Stimulated activated naive CD8-positive, alpha-beta T cell treated with anti-CD3 and anti-CD28 coated beads, Interleukin-15, Interleukin-2, amounts not matched to agents 100 ng/mL and 50 ng/mL, for 24 hours (primary cell): ENCODE data around the gene PAK1.
"Not testable (repeated sequence)": the region's sequence is repeated elsewhere in the genome, so short reads cannot be mapped to it uniquely, and the experiment has no call there.

Experiments
- H3K27ac Mint-ChIP-seq: one replicate; pipeline ENCODE4 v1.8.0; 2021; ENCODE audit warnings: mild to moderate bottlenecking, mixed read lengths
- H3K27me3 Mint-ChIP-seq: one replicate; pipeline ENCODE4 v1.8.0; 2021; ENCODE audit warnings: mixed read lengths
- H3K36me3 Mint-ChIP-seq: one replicate; pipeline ENCODE4 v1.8.0; 2021; ENCODE audit warnings: low read depth, mixed read lengths
- H3K4me1 Mint-ChIP-seq: one replicate; pipeline ENCODE4 v1.8.0; 2021; ENCODE audit warnings: low read depth, mixed read lengths
- H3K4me3 Mint-ChIP-seq: one replicate; pipeline ENCODE4 v1.8.0; 2021; ENCODE audit warnings: mild to moderate bottlenecking, mixed read lengths
- H3K9me3 Mint-ChIP-seq: one replicate; pipeline ENCODE4 v1.8.0; 2021; ENCODE audit warnings: mixed read lengths

The PAK1 gene

GRCh38 chr11:77395460-77396173 is 78.3 kb downstream of the PAK1 start:
- Mint-ChIP-seq H3K4me3 (no peak overlapping the region), H3K27ac (no peak overlapping the region), H3K4me1 (peaks cover 2% of the 10 kb centered on the region), H3K36me3 (peaks cover 33% of the 10 kb centered on the region), H3K9me3 (no peaks in the 10 kb centered on the region), H3K27me3 (no peaks in the 10 kb centered on the region)

GRCh38 chr11:77392842-77393241 is 81.1 kb downstream of the PAK1 start:
- no peaks in the 10 kb centered on the region for H3K4me1 Mint-ChIP-seq
- H3K27ac Mint-ChIP-seq, result no peak overlapping the region
- no peak overlapping the region for H3K4me3 Mint-ChIP-seq
- H3K36me3 Mint-ChIP-seq, result peaks cover 29% of the 10 kb centered on the region
- no peaks in the 10 kb centered on the region for H3K9me3 Mint-ChIP-seq
- no peaks in the 10 kb centered on the region for H3K27me3 Mint-ChIP-seq

- peaks cover 45% of the 10 kb centered on the region for H3K36me3 Mint-ChIP-seq
- H3K9me3 Mint-ChIP-seq, result no peaks in the 10 kb centered on the region
- no peak overlapping the region for H3K27ac Mint-ChIP-seq
- H3K4me3 Mint-ChIP-seq, result no peak overlapping the region
- H3K4me1 Mint-ChIP-seq, result no peaks in the 10 kb centered on the region
- H3K27me3 Mint-ChIP-seq, result no peaks in the 10 kb centered on the region
Measured at GRCh38 chr11:77387701-77388100, 86.2 kb downstream of the PAK1 start.

GRCh38 chr11:77386178-77386577 is 87.7 kb downstream of the PAK1 start:
- Mint-ChIP-seq H3K9me3 (no peaks in the 10 kb centered on the region), H3K36me3 (peaks cover 33% of the 10 kb centered on the region)

GRCh38 chr11:77385255-77385771 is 88.6 kb downstream of the PAK1 start:
- H3K4me1 Mint-ChIP-seq, H3K9me3 Mint-ChIP-seq, H3K27ac Mint-ChIP-seq, H3K4me3 Mint-ChIP-seq, H3K27me3 Mint-ChIP-seq: not testable (repeated sequence)
- H3K36me3 Mint-ChIP-seq, result peaks cover 28% of the 10 kb centered on the region

More at GRCh38 chr11:77386178-77386577, 87.7 kb downstream of the PAK1 start:
- H3K4me1 Mint-ChIP-seq, result no peaks in the 10 kb centered on the region
- H3K27ac Mint-ChIP-seq, result no peak overlapping the region
- no peak overlapping the region for H3K4me3 Mint-ChIP-seq
- H3K27me3 Mint-ChIP-seq, result no peaks in the 10 kb centered on the region

GRCh38 chr11:77384571-77384970 is 89.3 kb downstream of the PAK1 start:
- H3K9me3 Mint-ChIP-seq, result no peaks in the 10 kb centered on the region
- H3K27ac Mint-ChIP-seq, result no peak overlapping the region
- no peaks in the 10 kb centered on the region for H3K27me3 Mint-ChIP-seq
- peaks cover 29% of the 10 kb centered on the region for H3K36me3 Mint-ChIP-seq
- H3K4me1 Mint-ChIP-seq, result no peaks in the 10 kb centered on the region
- H3K4me3 Mint-ChIP-seq, result no peak overlapping the region

- peaks cover 32% of the 10 kb centered on the region for H3K36me3 Mint-ChIP-seq
- not testable (repeated sequence) for H3K4me3 Mint-ChIP-seq, H3K4me1 Mint-ChIP-seq, H3K27ac Mint-ChIP-seq, H3K27me3 Mint-ChIP-seq, H3K9me3 Mint-ChIP-seq
Measured at GRCh38 chr11:77383349-77383748, 90.5 kb downstream of the PAK1 start.

- no peaks in the 10 kb centered on the region for H3K4me1 Mint-ChIP-seq
- no peak overlapping the region for H3K27ac Mint-ChIP-seq
- H3K36me3 Mint-ChIP-seq, result peaks cover 40% of the 10 kb centered on the region
- H3K27me3 Mint-ChIP-seq, result no peaks in the 10 kb centered on the region
- H3K9me3 Mint-ChIP-seq, result no peaks in the 10 kb centered on the region
- H3K4me3 Mint-ChIP-seq, result no peak overlapping the region
Measured at GRCh38 chr11:77381729-77382665, 91.9 kb downstream of the PAK1 start.

- no peak overlapping the region for H3K27ac Mint-ChIP-seq
- H3K9me3 Mint-ChIP-seq, result no peaks in the 10 kb centered on the region
- H3K27me3 Mint-ChIP-seq, result no peaks in the 10 kb centered on the region
Measured at GRCh38 chr11:77379934-77380333, 94.0 kb downstream of the PAK1 start.

GRCh38 chr11:77379253-77379652 is 94.6 kb downstream of the PAK1 start:
- H3K4me3 Mint-ChIP-seq, result no peak overlapping the region
- H3K9me3 Mint-ChIP-seq, result no peaks in the 10 kb centered on the region
- H3K27me3 Mint-ChIP-seq, result no peaks in the 10 kb centered on the region
- no peak overlapping the region for H3K27ac Mint-ChIP-seq
- H3K4me1 Mint-ChIP-seq, result no peaks in the 10 kb centered on the region
- peaks cover 53% of the 10 kb centered on the region for H3K36me3 Mint-ChIP-seq

More at GRCh38 chr11:77379934-77380333, 94.0 kb downstream of the PAK1 start:
- no peaks in the 10 kb centered on the region for H3K4me1 Mint-ChIP-seq
- H3K4me3 Mint-ChIP-seq, result no peak overlapping the region
- peaks cover 56% of the 10 kb centered on the region for H3K36me3 Mint-ChIP-seq

GRCh38 chr11:77377734-77378133 is 96.2 kb downstream of the PAK1 start:
- H3K27ac Mint-ChIP-seq, result no peak overlapping the region
- no peaks in the 10 kb centered on the region for H3K9me3 Mint-ChIP-seq
- H3K36me3 Mint-ChIP-seq, result peaks cover 56% of the 10 kb centered on the region
- no peaks in the 10 kb centered on the region for H3K4me1 Mint-ChIP-seq
- H3K4me3 Mint-ChIP-seq, result no peak overlapping the region
- H3K27me3 Mint-ChIP-seq, result no peaks in the 10 kb centered on the region

GRCh38 chr11:77375107-77375506 is 98.8 kb downstream of the PAK1 start:
- Mint-ChIP-seq H3K36me3 (peaks cover 59% of the 10 kb centered on the region), H3K4me1 (peaks cover 4% of the 10 kb centered on the region), H3K4me3 (no peak overlapping the region), H3K27me3 (no peaks in the 10 kb centered on the region), H3K27ac (no peak overlapping the region), H3K9me3 (no peaks in the 10 kb centered on the region)

- Mint-ChIP-seq H3K9me3 (no peaks in the 10 kb centered on the region), H3K4me3 (no peak overlapping the region), H3K27me3 (no peaks in the 10 kb centered on the region), H3K27ac (no peak overlapping the region), H3K4me1 (peaks cover 4% of the 10 kb centered on the region), H3K36me3 (peaks cover 58% of the 10 kb centered on the region)
Measured at GRCh38 chr11:77374611-77375031, 99.3 kb downstream of the PAK1 start.

- Mint-ChIP-seq H3K4me3 (no peak overlapping the region), H3K36me3 (peaks cover 53% of the 10 kb centered on the region), H3K4me1 (peaks cover 4% of the 10 kb centered on the region), H3K9me3 (no peaks in the 10 kb centered on the region), H3K27ac (no peak overlapping the region), H3K27me3 (no peaks in the 10 kb centered on the region)
Measured at GRCh38 chr11:77374108-77374507, 99.8 kb downstream of the PAK1 start.

GRCh38 chr11:77372726-77373125 is 101.2 kb downstream of the PAK1 start:
- Mint-ChIP-seq H3K9me3 (no peaks in the 10 kb centered on the region), H3K27me3 (no peaks in the 10 kb centered on the region), H3K36me3 (peaks cover 45% of the 10 kb centered on the region), H3K4me1 (peaks cover 4% of the 10 kb centered on the region), H3K27ac (no peak overlapping the region), H3K4me3 (no peak overlapping the region)
